B cell (primary cell): ENCODE results near the gene DCBLD2. TPM values are rescaled to one million over a fixed set of nuclear protein-coding genes. Genes with fewer than 3 reads are reported as not detected.

Experiments
- ATAC-seq: fragments of 200-7000 bp; cut with Tn5 transposase; one replicate; pipeline ENCODE4 v1.10.0; 2021; ENCODE audit warnings: low read depth, mild to moderate bottlenecking, moderate number of reproducible peaks, moderate library complexity
- CTCF ChIA-PET: fragments of 350-600 bp; sonication (Branson Sonifier 250); formaldehyde crosslinking; loops from one replicate; lab custom pipeline; 2021; ENCODE audit warnings: antibody characterized with exemption, inconsistent platforms; lab: Charles Lee
- POLR2A ChIA-PET: fragments of 350-600 bp; sonication (Branson Sonifier 250); formaldehyde crosslinking; loops from one replicate; lab custom pipeline; 2021; ENCODE audit warnings: antibody characterized with exemption; lab: Charles Lee
- DNase-seq: peaks from one replicate; pipeline ENCODE4 v3.0.0; 2013
- H2AFZ ChIP-seq: 2 replicates; pipeline ENCODE4 v1.6.1; 2012; ENCODE audit warnings: mild to moderate bottlenecking, low read depth, low read length; ENCODE audit not compliant: insufficient read depth, poor library complexity, severe bottlenecking
- H3K27ac ChIP-seq, 2 donors: 1 replicate in 1 of 2; 2 replicates in 1 of 2; pipeline ENCODE4 v1.5.1; 2012 to 2013; ENCODE audit warnings: low read length in 2 of 2, mild to moderate bottlenecking in 2 of 2, moderate library complexity in 1 of 2
- H3K27me3 ChIP-seq, 4 experiments: fragments of 200-600 bp in 1 of 4; sonication (generic) in 1 of 4; replicated peaks in 1 of 4; 1 replicate in 2 of 4; 2 replicates in 2 of 4; pipeline versions ENCODE4 v1.6.1 to v1.7.0; 2013 to 2016; ENCODE audit warnings: low read length in 3 of 4, mild to moderate bottlenecking in 2 of 4, mixed read lengths in 1 of 4, moderate library complexity in 1 of 4; ENCODE audit not compliant: insufficient read depth in 4 of 4, control insufficient read depth in 3 of 4; ENCODE audit errors: control extremely low read depth in 1 of 4
- H3K36me3 ChIP-seq, 2 experiments: replicated peaks in 1 of 2; 1 replicate in 1 of 2; 2 replicates in 1 of 2; pipeline versions ENCODE4 v1.6.1 to v1.7.1; 2013; ENCODE audit warnings: low read length in 1 of 2; ENCODE audit not compliant: insufficient read depth in 2 of 2, control insufficient read depth in 1 of 2; ENCODE audit errors: control extremely low read depth in 1 of 2, extremely low read depth in 1 of 2
- H3K4me1 ChIP-seq, 2 donors: fragments of 200-600 bp in 1 of 2; sonication (generic) in 1 of 2; 1 replicate in 1 of 2; 2 replicates in 1 of 2; pipeline versions ENCODE4 v1.5.1 to v1.6.1; 2013 to 2017; ENCODE audit warnings: low read length in 2 of 2; ENCODE audit not compliant: control insufficient read depth in 2 of 2, insufficient read depth in 2 of 2
- H3K4me2 ChIP-seq: replicated peaks from 2 replicates; pipeline ENCODE3; 2012; ENCODE audit warnings: mild to moderate bottlenecking, low read depth, low read length; ENCODE audit not compliant: poor library complexity, severe bottlenecking
- H3K4me3 ChIP-seq, 5 experiments: fragments of 200-600 bp in 1 of 5; sonication (generic) in 1 of 5; 1 replicate in 3 of 5; 2 replicates in 2 of 5; pipeline versions ENCODE4 v1.5.1 to v1.7.0; 2011 to 2016; ENCODE audit warnings: low read length in 4 of 5, mild to moderate bottlenecking in 4 of 5, low read depth in 2 of 5, control low read depth in 1 of 5, moderate library complexity in 1 of 5; ENCODE audit not compliant: insufficient read depth in 1 of 5; ENCODE audit errors: control extremely low read depth in 1 of 5, extremely low read depth in 1 of 5
- H3K79me2 ChIP-seq: fragments of 200-600 bp; sonication (generic); one replicate; pipeline ENCODE4 v1.6.0; 2016; ENCODE audit warnings: low read length; ENCODE audit not compliant: control insufficient read depth, insufficient read depth
- H3K9ac ChIP-seq: fragments of 200-600 bp; sonication (generic); 2 replicates; pipeline ENCODE4 v1.6.1; 2017; ENCODE audit warnings: mild to moderate bottlenecking, low read length, moderate library complexity
- H3K9me3 ChIP-seq, 3 donors: one replicate each; pipeline versions ENCODE4 v1.6.1 to v1.7.1; 2013; ENCODE audit warnings: low read length in 2 of 3; ENCODE audit not compliant: control insufficient read depth in 2 of 3, insufficient read depth in 1 of 3; ENCODE audit errors: control extremely low read depth in 1 of 3
- H4K20me1 ChIP-seq: 2 replicates; pipeline ENCODE4 v1.6.0; 2012; ENCODE audit warnings: mild to moderate bottlenecking, low read length; ENCODE audit not compliant: insufficient read depth, control insufficient read depth, poor library complexity, severe bottlenecking
- H3K27ac Mint-ChIP-seq: one replicate; pipeline ENCODE4 v1.8.0; 2021; ENCODE audit warnings: mixed read lengths
- H3K27me3 Mint-ChIP-seq: one replicate; pipeline ENCODE4 v1.8.0; 2021; ENCODE audit warnings: mixed read lengths
- H3K4me1 Mint-ChIP-seq: one replicate; pipeline ENCODE4 v1.8.0; 2021; ENCODE audit warnings: mixed read lengths
- H3K4me3 Mint-ChIP-seq: one replicate; pipeline ENCODE4 v1.8.0; 2021; ENCODE audit warnings: mixed read lengths
- H3K9me3 Mint-ChIP-seq: one replicate; pipeline ENCODE4 v1.8.0; 2022; ENCODE audit warnings: mixed read lengths; ENCODE audit not compliant: insufficient read depth
- CTCF ChIP-seq: fragments of 200-600 bp; IDR thresholded peaks from one replicate; pipeline ENCODE4 v1.8.0; 2022; ENCODE audit warnings: antibody characterized with exemption, mild to moderate bottlenecking
- EZH2 ChIP-seq: IDR thresholded peaks from 2 replicates; pipeline ENCODE4 v1.6.1; 2012; ENCODE audit warnings: borderline replicate concordance, low read depth, mild to moderate bottlenecking, moderate library complexity, low read length; ENCODE audit not compliant: insufficient read depth, poor library complexity, severe bottlenecking
- WGBS: methylation state at CpG from one replicate; pipeline ENCODE4 v1.1.5; 2013; ENCODE audit warnings: missing lambda C conversion rate; ENCODE audit not compliant: insufficient coverage; 5-methylcytosine and 5-hydroxymethylcytosine counted together
- intact Hi-C: fragments of 100-400 bp; cut with micrococcal nuclease; formaldehyde crosslinking; loops from one replicate; pipeline ENCODE4 v1.10.0; 2022
- polyA plus RNA-seq: library from polyadenylated mRNA; depleted of rRNA; stranded (reverse); fragments of >200 nt; gene quantifications from 2 replicates; pipeline ENCODE4 v1.2.3, GENCODE V29; 2012
- total RNA-seq, 2 donors: library from RNA; stranded (reverse); fragments of 120-200 nt in 1 of 2; gene quantifications; 1 replicate in 1 of 2; 2 replicates in 1 of 2; pipeline versions ENCODE4 v1.2.3 to v1.2.4, GENCODE V29; 2013 to 2022

The DCBLD2 gene
- total and polyA plus RNA-seq, 2 donors (not counting 1 experiment from before 2014, with no cell fraction given): 0.37 to 3.5 TPM

GRCh38 chr3:98799479-98799878 lies 102.0 kb downstream of the DCBLD2 start:
- ChIA-PET CTCF (interaction anchor here (1.0 kb wide), 1 partner anchor 16 kb away, joined by 3 read pairs; no protein-coding TSS in a partner anchor), POLR2A (no interaction called here)
- Mint-ChIP-seq H3K27me3 (no peaks in the 10 kb centered on the region), H3K9me3 (no peaks in the 10 kb centered on the region), H3K4me3 (no peak overlapping the region), H3K4me1 (no peaks in the 10 kb centered on the region), H3K27ac (no peak overlapping the region)
- H3K4me3 ChIP-seq: no peak overlapping the region
- no peaks in the 10 kb centered on the region for H4K20me1 ChIP-seq
- intact Hi-C loops: no loop called here
- H3K27ac ChIP-seq: no peak overlapping the region
- TF ChIP-seq EZH2: no peak
- TF ChIP-seq CTCF: no peak
- 93% methylated on average over 3 of the region's 3 CpGs for WGBS
- no peak overlapping the region for H3K9ac ChIP-seq
- H3K4me2 ChIP-seq: no peak overlapping the region
- no peak overlapping the region for H2AFZ ChIP-seq
- H3K79me2 ChIP-seq: no peaks in the 10 kb centered on the region
- ATAC-seq: no peak
- H3K4me1 ChIP-seq: no peaks in the 10 kb centered on the region
- DNase-seq: no peak
- H3K36me3 ChIP-seq: no peaks in the 10 kb centered on the region
- H3K9me3 ChIP-seq: no peaks in the 10 kb centered on the region
- H3K27me3 ChIP-seq: no peaks in the 10 kb centered on the region

- Histone ChIP-seq H3K27me3 (no peaks in the 10 kb centered on the region), H2AFZ (no peak overlapping the region), H3K4me3 (no peak overlapping the region), H3K9ac (no peak overlapping the region), H3K9me3 (no peaks in the 10 kb centered on the region), H3K27ac (no peak overlapping the region), H3K79me2 (no peaks in the 10 kb centered on the region), H4K20me1 (no peaks in the 10 kb centered on the region), H3K36me3 (no peaks in the 10 kb centered on the region), H3K4me1 (no peaks in the 10 kb centered on the region), H3K4me2 (no peak overlapping the region)
- ATAC-seq: no peak
- H3K27me3 Mint-ChIP-seq: no peaks in the 10 kb centered on the region
- no peak for TF ChIP-seq CTCF
- no peak for TF ChIP-seq EZH2
- no peaks in the 10 kb centered on the region for H3K4me1 Mint-ChIP-seq
- H3K27ac Mint-ChIP-seq: no peak overlapping the region
- ChIA-PET CTCF (interaction anchor here (1.0 kb wide), 1 partner anchor 16 kb away, joined by 3 read pairs; no protein-coding TSS in a partner anchor), POLR2A (no interaction called here)
- no peak for DNase-seq
- intact Hi-C loops: no loop called here
- no CpG with 5 or more reads among the region's 4 CpGs for WGBS
- no peaks in the 10 kb centered on the region for H3K9me3 Mint-ChIP-seq
- no peak overlapping the region for H3K4me3 Mint-ChIP-seq
These were observed 102.7 kb downstream of the DCBLD2 start for GRCh38 chr3:98798820-98799219.
